C4-2B (cell line): Measurements from ENCODE around the gene RNF10.

Experiments used
- ZFX ChIP-seq: fragments of 450-650 bp; IDR thresholded peaks from 2 replicates; pipeline ENCODE4 v1.6.1; 2017
- TF ChIP-seq, protein P1 (sequence below): fragments of 450-650 bp; conservative IDR thresholded peaks from 2 replicates; pipeline ENCODE4 v1.5.1; 2017; ENCODE audit warnings: mild to moderate bottlenecking

DNA sequence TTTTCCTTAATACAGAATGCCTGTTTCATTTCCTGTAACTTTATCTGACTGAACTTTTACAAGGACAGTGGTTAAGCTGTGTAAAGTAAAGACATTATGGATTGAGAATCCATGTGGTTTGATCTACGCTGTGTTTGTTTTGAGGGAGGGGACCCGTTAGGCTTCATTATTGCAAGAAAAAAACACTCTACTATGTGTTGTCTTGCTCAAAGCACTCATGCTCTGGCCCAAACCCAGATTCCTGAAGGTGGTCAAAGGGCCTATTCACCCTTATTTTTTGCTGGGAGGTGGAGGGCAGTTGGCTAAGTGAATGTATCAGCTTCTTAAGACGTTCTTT is 11.9 kb downstream of the RNF10 start:
- TF ChIP-seq, protein P1, sequence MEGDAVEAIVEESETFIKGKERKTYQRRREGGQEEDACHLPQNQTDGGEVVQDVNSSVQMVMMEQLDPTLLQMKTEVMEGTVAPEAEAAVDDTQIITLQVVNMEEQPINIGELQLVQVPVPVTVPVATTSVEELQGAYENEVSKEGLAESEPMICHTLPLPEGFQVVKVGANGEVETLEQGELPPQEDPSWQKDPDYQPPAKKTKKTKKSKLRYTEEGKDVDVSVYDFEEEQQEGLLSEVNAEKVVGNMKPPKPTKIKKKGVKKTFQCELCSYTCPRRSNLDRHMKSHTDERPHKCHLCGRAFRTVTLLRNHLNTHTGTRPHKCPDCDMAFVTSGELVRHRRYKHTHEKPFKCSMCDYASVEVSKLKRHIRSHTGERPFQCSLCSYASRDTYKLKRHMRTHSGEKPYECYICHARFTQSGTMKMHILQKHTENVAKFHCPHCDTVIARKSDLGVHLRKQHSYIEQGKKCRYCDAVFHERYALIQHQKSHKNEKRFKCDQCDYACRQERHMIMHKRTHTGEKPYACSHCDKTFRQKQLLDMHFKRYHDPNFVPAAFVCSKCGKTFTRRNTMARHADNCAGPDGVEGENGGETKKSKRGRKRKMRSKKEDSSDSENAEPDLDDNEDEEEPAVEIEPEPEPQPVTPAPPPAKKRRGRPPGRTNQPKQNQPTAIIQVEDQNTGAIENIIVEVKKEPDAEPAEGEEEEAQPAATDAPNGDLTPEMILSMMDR, result no peak
- TF ChIP-seq ZFX, result no peak
